Stimulated activated CD4-positive, alpha-beta T cell treated with anti-CD3 and anti-CD28 coated beads, Interleukin-1b, Interleukin-23, amount 100 ng/mL, for 48 hours (primary cell): ENCODE data around the gene GPC6.

Source experiments
- DNase-seq: peaks from one replicate; pipeline ENCODE4 v3.0.0-alpha.2; 2020

Gene GPC6

DNA sequence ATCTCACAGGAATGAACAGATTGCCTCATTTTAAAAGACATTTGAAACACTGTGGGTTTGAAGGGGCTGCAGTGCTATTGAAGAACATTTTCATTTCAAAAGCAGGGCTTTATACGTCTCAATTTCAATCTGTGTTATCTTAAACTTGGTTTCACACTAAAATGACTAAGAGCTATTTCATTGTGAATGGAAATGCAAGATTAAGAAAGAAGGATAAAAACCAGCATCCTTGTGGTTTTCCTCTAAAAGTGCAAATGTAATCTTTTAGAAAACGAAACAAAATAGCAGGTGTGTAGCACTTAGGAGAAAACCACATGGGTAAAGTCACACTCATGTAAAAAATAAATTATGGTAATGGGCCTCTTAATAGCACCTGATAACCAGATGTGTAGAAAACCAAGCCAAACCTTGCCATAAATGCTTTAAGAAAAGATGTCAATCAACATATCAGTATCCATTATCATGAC lies 397.7 kb downstream of the GPC6 start:
- no peak for DNase-seq

DNA sequence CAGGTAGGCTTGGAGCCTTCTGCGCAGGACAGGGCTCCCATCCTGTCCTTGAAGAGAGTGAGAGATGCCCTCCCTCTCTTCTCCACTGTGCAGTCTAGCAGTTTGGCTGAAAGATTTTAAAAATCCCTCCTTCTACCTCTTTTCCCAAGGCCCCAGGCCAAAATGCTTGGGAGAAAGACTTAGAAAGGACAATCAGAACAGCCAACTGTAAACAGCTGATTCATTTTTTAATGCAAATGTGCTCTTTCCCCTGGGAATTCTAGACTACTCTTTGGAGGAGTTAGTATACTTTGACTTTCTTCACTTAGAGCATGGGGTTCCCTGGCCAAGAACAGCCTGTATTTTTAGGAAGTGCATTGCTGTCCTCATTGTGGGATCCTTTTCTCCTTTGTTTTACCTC lies 398.9 kb downstream of the GPC6 start:
- DNase-seq = no peak

DNA sequence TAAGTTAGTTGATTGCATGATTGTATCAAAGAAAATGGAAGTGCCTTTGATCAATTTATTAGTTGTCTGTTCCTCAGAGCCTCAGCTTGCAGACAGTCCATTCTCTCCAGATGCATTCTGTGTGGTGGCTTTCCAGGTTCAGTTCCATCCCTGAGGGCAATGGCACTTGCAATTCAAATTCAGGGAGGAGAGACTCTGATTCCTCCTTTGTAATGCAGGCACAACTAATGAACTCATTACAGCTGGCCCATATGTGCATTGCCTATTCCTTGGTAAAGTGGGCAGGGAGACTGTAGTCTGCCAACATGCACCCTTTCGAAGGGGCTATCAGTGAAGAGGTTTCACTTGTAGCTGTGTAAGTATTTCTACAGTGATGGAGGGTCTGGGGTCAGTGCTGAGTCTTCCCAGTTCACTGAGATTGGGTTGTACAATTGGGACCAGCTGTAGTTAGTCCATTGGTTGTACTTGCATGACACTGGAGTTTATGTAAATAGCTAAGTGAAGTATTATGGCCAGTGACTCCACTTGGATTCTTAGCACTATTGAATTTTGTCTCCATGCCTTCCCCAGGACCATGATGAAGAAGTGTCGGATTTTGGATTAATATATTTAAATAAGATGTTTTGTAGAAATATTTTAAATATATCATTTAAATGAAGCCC lies 401.7 kb downstream of the GPC6 start:
- no peak for DNase-seq

DNA sequence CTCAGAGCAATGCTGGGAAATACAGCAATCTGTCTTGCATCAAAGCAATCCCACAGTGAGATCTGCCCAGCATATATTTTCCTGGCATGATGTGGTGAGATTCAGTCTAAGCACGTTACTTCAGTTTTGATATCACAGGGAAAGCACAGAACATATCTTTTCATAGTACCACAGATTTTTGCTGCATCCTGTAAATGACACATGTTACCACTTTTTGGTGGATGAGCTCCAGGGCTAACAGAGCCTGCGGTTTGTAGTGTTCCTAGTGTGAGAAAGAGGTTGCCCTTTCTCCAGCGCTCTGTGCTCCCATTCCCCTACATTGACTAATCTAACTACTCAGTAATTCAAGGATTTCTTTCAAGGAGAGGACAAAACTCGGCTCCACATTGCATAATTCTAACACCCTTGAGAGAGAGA lies 409.0 kb downstream of the GPC6 start:
- DNase-seq = no peak

DNA sequence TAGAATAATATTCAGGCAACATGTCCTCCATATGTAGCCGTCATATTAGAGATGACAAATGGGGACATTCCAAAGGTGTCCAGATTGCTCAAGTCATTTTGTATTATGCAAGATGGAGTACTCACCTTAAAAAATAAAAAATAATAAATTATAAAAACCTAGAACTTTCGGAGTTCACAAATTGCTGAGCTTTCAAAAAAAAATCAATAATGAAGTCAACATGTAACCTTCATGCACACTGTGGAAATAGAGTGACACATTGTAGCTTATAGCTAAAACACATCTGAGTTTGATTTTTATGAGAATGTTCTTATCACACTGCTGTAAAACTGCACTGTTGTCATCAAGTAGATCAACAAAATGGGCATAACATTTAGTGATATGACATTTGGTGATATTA lies 411.2 kb downstream of the GPC6 start:
- DNase-seq = no peak

DNA sequence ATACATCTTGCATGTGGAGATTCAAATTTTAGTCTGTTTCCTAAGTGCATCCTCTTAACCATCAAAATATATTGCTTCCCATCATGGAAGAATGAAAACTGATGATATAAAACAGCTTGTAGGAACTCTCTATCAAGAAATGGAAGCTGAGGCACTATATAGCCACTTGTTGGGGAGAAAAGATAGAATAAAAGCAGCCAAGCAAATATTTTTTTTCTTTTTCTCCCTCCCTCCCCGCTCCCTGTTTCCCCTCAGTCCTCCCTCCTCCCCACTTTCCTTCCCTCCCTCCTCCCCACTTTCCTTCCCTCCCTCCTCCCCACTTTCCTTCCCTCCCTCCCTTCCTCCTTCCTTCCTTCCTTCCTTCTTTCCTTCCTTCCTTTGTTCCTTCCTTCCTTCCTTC lies 413.8 kb downstream of the GPC6 start:
- no peak for DNase-seq

DNA sequence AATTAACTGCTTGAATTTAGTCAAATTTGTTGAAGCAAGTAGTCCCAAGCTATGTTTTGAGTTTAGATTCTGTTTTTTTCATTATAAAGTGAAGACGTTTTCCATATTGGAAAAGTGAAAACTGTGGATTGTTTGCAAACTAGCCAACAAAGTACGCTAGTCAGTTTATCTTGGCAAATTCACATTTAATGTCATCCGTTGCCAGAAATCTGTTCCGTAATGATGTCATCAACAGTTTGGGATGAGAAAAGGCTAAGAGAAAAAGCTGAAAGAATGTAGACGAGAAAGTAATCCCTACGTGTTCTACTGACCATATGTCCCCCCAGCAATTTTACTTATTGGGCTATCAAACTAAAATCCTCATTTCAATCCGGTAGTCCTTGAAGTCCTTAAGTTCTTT lies 419.6 kb downstream of the GPC6 start:
- no peak for DNase-seq

DNA sequence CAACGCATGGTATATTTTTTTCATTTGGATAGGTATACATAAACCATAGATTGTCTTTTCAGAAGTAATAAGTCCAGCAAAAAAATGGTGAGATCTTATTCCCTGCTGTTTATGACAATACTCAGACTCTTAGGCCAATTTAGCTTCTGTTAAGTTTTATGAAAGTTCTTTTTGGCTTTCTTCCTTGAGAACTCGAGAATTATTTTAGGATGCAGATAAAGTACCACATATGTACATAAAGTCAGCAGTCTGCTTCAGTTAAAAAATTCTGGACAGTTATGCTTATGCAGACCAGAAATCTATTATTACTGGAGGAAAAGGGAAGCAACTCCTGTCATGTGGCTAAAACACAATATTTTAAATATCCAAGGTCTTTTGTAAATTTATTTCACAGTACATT lies 422.9 kb downstream of the GPC6 start:
- no peak for DNase-seq

DNA sequence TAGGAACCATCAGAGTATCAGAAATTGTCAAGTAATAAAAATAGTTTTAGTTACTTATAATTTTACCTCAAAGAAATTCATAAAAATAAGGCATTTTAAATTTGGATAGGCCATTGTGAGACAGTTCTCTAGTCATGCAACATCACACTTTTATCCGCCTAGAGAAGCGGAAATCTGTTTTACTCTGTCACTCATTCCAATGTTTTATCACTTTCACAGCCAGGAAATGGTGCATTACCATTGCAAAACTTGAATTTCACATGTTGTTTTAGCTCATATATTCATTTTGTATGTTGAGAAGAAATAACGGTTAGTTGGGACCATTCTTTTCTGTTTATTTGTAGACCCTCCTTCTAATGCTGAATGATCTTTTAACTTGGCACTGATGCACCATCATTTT lies 427.2 kb downstream of the GPC6 start:
- no peak for DNase-seq

DNA sequence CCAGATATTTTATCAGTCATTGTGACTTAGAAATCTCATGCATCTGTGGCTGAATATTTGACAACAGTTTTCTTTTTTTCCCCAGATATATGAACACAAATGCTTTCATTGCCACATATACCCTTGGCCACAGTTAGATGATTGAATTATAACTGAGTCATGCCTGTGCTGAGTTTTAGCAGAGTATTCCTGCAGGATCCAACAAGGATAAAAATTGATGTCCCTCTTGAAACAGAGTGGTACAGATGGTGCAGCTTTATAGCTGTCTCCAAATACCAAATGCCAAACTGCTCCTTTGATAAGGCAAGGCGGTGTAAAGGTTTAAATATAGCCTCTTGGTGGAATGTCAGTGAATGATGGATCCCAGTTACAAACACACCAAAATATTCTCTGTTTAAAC lies 428.5 kb downstream of the GPC6 start:
- DNase-seq = no peak

DNA sequence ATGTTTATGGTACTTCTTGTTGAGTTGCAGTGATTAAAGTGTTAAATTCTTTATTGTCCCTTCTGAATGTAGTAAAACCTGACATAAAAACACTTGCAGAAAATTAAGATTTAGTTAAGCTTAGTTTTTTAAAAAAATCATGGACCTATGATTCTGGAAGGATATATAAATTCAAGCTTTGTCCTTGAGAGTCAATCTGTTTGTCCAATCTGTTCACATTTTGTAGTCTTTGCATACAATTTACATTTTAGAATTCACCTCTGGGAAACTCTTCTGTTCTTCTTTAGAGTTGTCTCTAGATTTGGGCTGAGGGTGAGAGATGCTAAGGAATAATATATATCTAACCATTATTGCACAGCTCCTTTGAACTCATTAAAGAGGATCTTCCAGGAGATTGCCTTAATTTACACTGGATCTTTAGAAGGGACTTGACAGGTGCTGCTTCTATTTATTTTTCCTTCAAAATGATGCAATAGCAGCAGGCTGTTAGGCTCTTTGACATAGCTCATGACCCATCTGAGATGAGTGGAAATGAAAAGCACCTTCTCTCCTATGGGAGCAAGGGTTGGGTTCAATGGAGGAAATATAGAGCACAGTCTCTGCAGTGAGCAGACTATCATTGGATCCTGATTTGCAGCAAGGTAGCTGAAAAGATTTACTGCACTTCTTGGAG lies 433.9 kb downstream of the GPC6 start:
- DNase-seq = no peak

DNA sequence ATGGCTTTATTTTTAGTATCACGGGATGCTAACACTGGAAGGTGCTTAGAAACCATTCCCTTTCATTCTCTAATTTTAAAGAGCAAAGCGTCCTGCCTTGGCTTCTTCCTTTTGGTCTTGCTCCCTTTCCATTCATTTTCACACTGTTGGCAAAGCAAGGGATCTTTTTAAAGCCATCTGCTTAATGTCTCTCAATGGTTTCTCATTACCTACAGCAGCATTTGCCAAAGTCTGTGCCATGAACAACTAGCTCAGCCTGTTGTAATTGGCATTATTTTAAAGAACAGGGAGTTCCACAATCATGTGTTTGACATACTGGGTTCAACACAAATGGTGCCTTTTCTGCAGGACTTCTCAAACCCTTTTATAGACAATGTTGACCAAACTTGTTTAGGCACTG lies 444.3 kb downstream of the GPC6 start:
- no peak for DNase-seq

DNA sequence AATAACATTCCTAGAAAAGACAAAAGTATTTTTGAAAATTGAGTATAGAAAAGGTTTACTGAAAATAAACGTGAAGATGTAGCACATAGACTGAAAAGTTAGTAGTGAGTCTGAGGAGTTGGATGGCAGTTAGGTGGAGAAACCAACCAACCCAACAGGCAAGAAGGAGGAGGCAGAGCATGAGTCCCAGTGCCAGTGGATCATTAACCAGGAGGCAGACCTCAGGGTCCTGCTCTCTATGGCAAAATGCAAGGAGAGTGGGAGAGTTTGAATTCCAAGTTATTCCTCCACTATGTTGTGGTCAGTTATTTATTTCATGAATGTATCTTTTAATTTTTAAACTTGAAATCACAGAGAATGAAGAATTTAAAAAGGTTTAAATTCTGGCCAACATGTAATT lies 446.4 kb downstream of the GPC6 start:
- no peak for DNase-seq

DNA sequence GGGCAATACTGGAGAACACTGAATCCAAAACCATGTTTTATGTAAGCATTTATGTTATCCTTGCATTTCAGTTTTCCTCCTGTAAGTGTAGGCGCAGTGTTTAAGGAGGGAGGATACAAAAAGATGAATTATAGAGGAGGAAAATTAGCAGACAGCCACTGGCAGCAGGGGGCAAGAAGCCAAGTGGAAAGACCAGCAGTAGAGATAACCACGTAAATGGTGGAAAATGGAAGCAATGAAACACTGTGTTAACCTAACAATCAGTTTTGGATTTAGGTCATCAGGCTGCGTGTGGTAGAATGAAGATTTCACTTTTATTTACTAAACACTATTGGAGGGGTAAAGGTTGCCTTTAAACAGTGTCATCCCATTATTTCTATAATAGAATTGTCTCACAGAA lies 447.3 kb downstream of the GPC6 start:
- DNase-seq = no peak

DNA sequence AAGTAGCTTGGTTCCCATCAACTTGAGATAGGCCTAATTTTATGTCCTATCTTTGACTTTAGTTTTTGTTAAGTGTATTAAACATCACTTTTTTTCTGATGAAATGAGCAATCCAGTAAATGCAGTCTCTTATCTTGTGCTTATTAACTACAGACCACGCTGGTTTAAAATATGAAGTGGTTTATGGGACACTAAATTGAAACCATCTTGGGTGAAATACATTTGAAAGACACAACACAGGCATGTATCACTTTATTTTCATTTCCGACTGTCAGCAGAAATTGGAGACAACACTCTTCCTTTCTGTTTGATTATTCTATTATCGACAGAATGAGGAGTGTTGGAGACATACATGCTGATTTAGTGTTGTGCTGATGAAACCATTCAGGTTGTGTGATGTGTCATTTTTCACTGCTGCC lies 447.7 kb downstream of the GPC6 start:
- no peak for DNase-seq

DNA sequence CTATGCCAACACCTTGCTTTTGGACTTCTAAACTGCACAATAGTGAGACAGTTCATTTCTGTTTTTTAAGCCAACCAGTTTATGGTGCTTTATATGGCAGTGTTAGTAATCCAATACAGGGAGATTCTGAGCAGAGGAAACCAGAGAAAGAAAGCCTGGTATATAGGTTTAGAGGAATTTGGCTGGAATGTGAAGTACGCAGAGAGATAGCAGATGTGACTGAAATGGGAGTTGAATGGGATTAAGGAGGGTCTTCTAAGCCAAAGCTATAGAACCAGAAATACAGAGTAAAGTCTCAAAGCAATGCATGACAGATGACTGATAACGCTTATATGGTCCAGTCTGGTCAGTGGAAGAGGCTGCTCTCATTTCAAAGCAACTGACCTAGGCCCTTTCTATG lies 453.7 kb downstream of the GPC6 start:
- no peak for DNase-seq

DNA sequence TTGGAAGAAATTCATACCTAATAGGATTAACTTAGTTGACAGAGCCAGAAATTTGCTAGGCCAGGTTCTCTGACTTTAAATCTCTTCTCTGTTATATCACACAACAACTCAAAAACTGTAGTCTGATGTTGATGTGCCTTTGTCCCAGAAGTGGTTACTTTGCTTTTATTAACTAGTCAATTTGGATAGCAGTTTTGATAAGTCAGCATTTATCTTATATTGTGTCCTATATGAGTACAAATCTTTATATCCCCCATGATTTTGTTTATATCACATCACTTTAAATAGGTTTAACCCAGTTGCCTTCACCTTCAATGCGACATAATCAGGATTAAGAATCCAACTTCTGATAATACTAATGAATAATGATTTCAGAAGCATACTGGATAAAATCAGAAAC lies 459.3 kb downstream of the GPC6 start:
- DNase-seq = no peak

DNA sequence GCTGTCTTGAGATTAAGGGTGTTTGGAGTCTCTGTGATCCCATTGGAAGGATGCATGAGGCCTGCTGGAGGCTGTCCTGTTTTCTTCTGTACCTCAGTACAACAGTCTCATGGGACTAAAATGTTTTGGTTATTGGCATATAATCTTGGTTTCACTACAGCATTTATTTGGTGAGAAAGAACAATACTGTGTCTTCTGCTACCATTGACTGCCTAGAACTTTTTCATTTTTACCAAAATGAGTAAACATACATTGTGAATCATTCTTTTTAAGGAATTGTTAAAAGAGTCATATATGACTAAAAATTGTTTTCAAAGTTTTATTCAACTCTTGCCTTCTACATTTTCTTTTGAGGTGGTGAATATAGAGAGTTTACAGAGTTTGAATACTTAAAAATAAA lies 459.8 kb downstream of the GPC6 start:
- DNase-seq = no peak

DNA sequence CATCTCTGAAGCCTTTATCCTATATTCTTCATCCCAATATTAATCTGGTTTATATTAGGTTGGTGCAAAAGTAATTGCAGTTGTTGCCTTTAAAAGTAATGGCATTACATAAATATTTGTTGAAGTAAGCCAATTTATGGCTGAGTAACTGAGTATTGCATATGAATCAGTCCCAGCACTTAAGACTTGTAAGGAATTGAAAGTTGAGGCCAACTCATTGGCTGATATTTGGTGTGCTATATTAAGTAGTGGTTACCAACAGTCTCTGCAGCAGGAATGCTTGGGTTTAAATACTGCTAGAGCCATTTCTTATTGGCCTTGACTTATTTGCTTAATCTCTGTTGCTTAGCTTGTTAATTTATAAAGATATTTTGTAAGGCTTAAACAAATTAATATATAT lies 460.7 kb downstream of the GPC6 start:
- DNase-seq = no peak

DNA sequence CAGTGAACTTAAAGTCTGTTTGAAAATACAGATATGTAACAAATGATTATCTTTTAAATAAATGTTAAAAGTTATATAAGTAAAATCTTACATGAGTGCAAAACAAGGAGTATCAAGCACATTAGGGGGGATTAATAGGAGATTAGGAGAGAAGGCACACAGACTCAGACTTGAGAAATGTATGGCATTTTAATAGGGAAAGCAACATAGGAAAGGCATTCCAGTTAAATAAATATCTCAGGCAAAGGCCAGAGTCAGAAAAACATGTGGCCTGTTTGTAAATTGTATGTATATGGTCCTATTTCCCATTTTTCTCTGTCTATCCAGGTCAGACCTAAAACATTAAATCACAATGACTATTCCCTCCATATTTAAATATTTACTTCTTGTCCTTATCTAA lies 462.7 kb downstream of the GPC6 start:
- no peak for DNase-seq

DNA sequence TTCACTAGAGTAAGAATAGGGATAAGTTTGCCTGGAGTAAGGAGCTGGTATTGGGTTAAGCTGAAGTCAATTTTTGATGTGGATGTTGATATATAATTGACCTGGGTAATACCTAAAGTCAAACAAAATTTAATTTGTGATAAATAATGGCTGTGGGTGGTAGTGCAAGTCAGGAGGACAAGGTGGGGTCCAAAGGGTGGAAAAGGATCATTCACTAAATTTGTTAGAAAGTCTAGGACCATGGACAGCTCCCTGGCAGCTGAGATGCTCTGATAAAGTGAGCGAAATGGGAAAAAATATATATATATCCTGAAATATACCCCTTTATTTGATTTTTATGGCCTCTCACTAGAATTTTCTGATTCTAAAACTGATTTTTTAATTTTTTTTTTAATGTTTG lies 463.5 kb downstream of the GPC6 start:
- no peak for DNase-seq

DNA sequence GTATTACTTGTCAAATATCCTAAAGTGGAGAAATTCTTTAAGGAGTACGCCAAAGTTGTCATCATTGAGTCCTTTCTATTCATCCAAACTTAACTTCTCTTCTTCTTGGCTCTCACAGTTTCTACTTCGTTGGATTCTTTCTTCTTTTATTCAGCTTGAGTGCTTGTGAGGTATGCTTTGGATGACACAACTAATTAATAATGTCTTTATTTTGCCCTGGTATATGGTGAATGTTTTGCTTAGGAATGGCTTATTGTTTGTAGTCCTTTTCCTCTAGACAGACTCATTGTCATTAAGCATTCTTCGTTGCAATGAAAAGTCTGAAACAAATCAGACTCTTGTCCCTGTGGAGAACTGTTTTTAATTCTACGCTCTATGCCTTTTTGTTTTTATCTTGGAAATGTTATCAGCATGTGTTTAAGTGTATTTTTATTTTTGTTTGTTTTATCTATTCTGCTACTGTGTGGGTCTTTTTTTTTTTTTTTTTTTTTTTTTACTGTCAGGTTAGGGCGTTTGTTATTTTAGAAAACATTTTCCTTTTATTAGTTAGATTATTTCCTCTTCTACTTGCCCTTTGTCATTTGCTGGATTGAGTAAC lies 471.5 kb downstream of the GPC6 start:
- no peak for DNase-seq

DNA sequence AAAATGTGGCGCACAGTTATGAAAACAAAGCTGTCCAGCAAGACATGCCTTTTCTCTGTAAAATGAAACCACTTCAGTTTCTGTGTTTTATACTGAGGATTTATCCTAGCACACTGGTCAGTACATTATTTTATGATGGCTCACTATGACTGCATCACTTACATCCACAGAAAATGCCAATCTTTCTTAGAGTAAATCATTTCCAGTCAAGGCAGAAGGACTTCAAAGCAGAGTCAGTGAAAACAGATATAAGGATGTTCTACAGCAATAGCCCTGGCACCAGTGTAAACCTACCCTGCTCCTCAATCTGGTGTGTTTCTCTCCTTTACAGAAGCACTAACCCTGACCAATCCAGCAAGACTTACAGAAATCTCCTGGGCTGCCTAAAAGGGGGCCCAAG lies 473.5 kb downstream of the GPC6 start:
- no peak for DNase-seq

DNA sequence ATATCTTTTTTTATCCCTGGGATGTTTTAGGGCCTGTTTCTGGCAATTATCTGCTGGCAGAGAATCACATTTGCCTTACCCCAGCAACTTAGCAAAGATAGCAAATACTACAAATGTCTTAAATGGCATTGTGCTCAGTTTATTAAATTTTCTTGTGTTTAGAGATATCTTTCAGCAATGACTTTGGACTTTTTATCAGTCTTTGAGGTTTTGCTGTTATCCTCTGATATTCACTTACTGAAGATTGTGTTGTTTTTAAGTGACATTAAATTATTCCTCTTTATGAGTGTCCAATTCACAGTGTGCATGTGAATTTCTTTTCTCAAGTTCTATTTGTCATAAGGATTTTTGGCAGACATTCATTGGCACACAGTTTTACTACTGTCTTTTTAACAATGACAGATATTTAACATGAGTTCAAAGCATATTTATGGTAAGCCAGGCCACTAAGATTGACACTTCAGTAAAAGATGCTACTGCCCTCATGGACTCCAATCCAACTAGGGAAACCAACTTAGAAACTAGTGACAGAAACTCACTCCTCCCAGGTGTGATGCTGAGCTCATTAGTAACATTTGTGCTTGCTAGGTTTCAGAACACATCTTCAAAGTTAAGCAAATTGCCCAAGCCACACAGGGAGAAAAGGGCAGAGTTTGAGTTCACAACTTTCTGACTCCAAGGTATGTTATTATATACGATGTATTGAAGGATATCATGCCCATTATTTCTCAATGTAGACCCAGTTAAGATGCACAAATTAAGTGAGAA lies 481.9 kb downstream of the GPC6 start:
- no peak for DNase-seq
